ENCODE measurements around the gene NAXE.
"Not testable (repeated sequence)": the region's sequence is repeated elsewhere in the genome, so short reads cannot be mapped to it uniquely, and the experiment has no call there.

Gene NAXE

GRCh38 chr1:156549831-156550230 lies 41.7 kb upstream of the NAXE start:
- no peak for DNase-seq (ENCODE audit: low read depth)
- no peak overlapping the region for H3K4me3 ChIP-seq (ENCODE audit: low read depth, low read length)
- TF ChIP-seq, protein P1, sequence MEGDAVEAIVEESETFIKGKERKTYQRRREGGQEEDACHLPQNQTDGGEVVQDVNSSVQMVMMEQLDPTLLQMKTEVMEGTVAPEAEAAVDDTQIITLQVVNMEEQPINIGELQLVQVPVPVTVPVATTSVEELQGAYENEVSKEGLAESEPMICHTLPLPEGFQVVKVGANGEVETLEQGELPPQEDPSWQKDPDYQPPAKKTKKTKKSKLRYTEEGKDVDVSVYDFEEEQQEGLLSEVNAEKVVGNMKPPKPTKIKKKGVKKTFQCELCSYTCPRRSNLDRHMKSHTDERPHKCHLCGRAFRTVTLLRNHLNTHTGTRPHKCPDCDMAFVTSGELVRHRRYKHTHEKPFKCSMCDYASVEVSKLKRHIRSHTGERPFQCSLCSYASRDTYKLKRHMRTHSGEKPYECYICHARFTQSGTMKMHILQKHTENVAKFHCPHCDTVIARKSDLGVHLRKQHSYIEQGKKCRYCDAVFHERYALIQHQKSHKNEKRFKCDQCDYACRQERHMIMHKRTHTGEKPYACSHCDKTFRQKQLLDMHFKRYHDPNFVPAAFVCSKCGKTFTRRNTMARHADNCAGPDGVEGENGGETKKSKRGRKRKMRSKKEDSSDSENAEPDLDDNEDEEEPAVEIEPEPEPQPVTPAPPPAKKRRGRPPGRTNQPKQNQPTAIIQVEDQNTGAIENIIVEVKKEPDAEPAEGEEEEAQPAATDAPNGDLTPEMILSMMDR (IDR thresholded peaks at IDR 0.05; ENCODE audit: insufficient read depth, low read depth, low read length, missing control alignments), result no peak

GRCh38 chr1:156550346-156550745 lies 41.2 kb upstream of the NAXE start:
- TF ChIP-seq, protein P1 (IDR thresholded peaks at IDR 0.05; ENCODE audit: insufficient read depth, low read depth, low read length, missing control alignments), result no peak
- no peak for DNase-seq (ENCODE audit: low read depth)
- H3K4me3 ChIP-seq (ENCODE audit: low read depth, low read length), result no peak overlapping the region

DNA sequence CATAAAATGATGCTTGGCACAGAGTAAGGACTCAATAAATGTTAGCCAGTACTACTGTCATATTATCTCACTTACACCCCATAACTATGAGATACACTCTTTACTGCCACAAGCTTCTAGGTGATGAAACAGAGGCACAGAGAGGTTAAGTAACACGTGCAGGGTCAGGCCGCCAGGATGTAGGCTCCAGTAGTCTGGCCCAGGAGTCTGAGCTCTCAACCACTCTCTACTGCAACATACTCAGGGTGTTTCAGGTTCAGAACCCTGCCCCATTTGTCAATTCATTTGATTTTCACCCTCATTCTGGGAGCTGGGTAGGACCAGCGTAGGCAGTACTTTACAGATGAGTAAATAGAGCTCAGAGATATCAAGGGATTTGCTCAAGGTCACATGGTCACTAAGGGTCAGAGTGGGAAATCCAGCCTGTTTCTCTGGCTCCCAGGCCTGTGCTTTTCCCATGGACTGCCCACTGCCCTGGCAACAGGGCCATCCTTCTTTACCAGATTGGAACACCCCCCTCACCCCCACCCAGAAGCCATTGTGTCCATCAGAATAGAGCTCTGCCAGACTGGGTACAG lies 40.4 kb upstream of the NAXE start:
- TF ChIP-seq, protein P1 (IDR thresholded peaks at IDR 0.05; ENCODE audit: insufficient read depth, low read depth, low read length, missing control alignments), result no peak
- no peak overlapping the region for H3K4me3 ChIP-seq (ENCODE audit: low read depth, low read length)
- DNase-seq (ENCODE audit: low read depth), result peak; percentile 40

DNA sequence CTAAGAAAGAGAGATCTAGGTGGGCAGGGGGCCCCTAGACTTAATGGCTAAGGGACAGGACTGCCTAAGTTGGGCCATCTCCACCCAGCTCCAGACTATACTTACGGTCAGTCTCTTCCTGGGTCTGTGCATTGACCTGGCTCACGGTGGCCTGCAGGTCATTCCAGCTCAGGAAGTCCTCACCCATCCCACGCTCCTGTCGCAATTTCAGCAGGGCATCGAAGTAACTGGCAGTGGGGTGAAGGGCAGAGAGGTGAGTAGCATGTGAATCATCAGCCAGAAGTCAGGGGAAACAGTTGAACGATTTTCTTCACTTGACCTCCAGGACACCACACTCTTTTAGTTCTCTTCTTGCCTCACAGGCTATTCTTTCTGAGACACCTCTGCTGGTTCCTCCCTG lies 39.7 kb upstream of the NAXE start:
- H3K4me3 ChIP-seq (ENCODE audit: low read depth, low read length), result no peak overlapping the region
- TF ChIP-seq, protein P1 (IDR thresholded peaks at IDR 0.05; ENCODE audit: insufficient read depth, low read depth, low read length, missing control alignments), result no peak
- DNase-seq (ENCODE audit: low read depth), result no peak

- H3K4me3 ChIP-seq (ENCODE audit: low read depth, low read length), result no peak overlapping the region
- TF ChIP-seq, protein P1 (IDR thresholded peaks at IDR 0.05; ENCODE audit: insufficient read depth, low read depth, low read length, missing control alignments), result no peak
- no peak for DNase-seq (ENCODE audit: low read depth)
Measured at GRCh38 chr1:156552518-156552917, 39.1 kb upstream of the NAXE start.

GRCh38 chr1:156552937-156553336 lies 38.6 kb upstream of the NAXE start:
- H3K4me3 ChIP-seq (ENCODE audit: low read depth, low read length); DNase-seq (ENCODE audit: low read depth): not testable (repeated sequence)

DNA sequence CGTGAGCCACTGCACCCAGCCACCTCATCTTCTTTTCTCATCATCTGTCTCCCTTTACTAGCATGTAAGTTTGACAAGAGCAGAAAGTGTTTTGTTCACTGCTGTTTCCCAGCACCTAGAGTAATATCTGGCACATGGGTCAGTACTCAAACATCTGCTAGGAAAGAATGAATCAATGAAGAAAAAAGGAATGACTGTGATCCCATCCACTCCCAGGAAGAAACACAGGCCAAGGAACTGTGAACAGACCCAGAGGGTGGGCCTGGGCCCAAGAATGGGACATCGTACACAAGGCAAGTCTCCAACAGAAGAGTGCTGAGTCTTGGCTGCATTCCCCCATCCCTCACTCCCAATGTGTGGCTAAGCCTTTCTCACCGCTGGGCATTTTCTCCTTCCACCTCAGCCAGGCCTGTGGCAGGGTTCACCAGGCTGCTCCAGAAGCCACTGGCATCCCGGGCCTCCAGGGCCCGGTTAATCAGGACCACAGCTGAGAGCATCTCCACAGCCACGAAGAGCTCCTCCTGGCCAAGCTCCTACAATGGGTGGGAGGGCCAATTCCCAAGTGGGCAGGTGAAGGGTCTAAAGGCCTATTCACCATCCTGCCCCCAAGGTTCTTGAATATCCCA lies 37.6 kb upstream of the NAXE start:
- TF ChIP-seq, protein P1 (IDR thresholded peaks at IDR 0.05; ENCODE audit: insufficient read depth, low read depth, low read length, missing control alignments), result no peak
- H3K4me3 ChIP-seq (ENCODE audit: low read depth, low read length), result no peak overlapping the region
- no peak for DNase-seq (ENCODE audit: low read depth)
